Thyroid gland (tissue), 4 donors: ENCODE measurements around the gene UNC119. TPM values are rescaled to one million over a fixed set of nuclear protein-coding genes. Genes with fewer than 3 reads are reported as not detected.

Source experiments
- DNase-seq, 2 donors: peaks; one replicate each; pipeline ENCODE4 v3.0.0-alpha.2; 2019
- H3K27ac ChIP-seq, 3 donors: fragments of 200-600 bp; sonication (generic); 1 replicate in 2 of 3; 2 replicates in 1 of 3; pipeline ENCODE4 v1.5.1; 2016 to 2019; ENCODE audit warnings: mild to moderate bottlenecking in 1 of 3, moderate library complexity in 1 of 3
- H3K27me3 ChIP-seq: fragments of 200-600 bp; sonication (generic); one replicate; pipeline ENCODE4 v1.5.1; 2019
- H3K36me3 ChIP-seq, 2 donors: fragments of 200-600 bp; sonication (generic); one replicate each; pipeline ENCODE4 v1.5.1; 2016 to 2019
- H3K4me1 ChIP-seq, 2 donors: fragments of 200-600 bp; sonication (generic); one replicate each; pipeline ENCODE4 v1.5.1; 2017 to 2019
- H3K4me3 ChIP-seq, 3 donors: fragments of 200-600 bp; sonication (generic); replicated peaks in 1 of 3; 1 replicate in 2 of 3; 2 replicates in 1 of 3; pipeline ENCODE4 v1.5.1; 2016; ENCODE audit warnings: mild to moderate bottlenecking in 1 of 3
- H3K9me3 ChIP-seq: fragments of 200-600 bp; sonication (generic); one replicate; pipeline ENCODE4 v1.5.1; 2017
- CTCF ChIP-seq, 6 experiments: fragments of 200-600 bp in 3 of 6; fragments of 450-650 bp in 3 of 6; sonication (generic) in 3 of 6; IDR thresholded peaks; one replicate each; pipeline ENCODE4 v1.5.1; 2016 to 2019; ENCODE audit warnings: antibody characterized with exemption in 6 of 6, mild to moderate bottlenecking in 2 of 6, inconsistent platforms in 1 of 6, moderate library complexity in 1 of 6
- POLR2A ChIP-seq, 2 donors: fragments of 450-650 bp; IDR thresholded peaks; one replicate each; pipeline ENCODE4 v1.6.1; 2017; ENCODE audit warnings: antibody characterized with exemption in 2 of 2, mild to moderate bottlenecking in 2 of 2, moderate library complexity in 1 of 2
- WGBS, 2 donors: methylation state at CpG; one replicate each; pipeline ENCODE4 v1.1.5; 2017; 5-methylcytosine and 5-hydroxymethylcytosine counted together
- intact Hi-C: fragments of 100-400 bp; cut with DNase I; formaldehyde crosslinking; loops from one replicate; pipeline ENCODE4 v1.15.1; 2023
- total RNA-seq, 4 donors: library from RNA; depleted of rRNA; stranded (reverse); fragments of >200 nt; gene quantifications; one replicate each; pipeline ENCODE4 v1.2.3, GENCODE V29; 2016

Gene UNC119
- total RNA-seq, 4 donors from 2014 or later: 29.8 to 43.9 (median 36.0) TPM

- H3K36me3 ChIP-seq: no peaks in the 10 kb centered on the region
- H3K4me1 ChIP-seq: peaks cover 0 to 3% of the 10 kb centered on the region in 2 donors
- intact Hi-C loops: no loop called here
- H3K27ac ChIP-seq: no peak overlapping the region
- no peaks in the 10 kb centered on the region for H3K27me3 ChIP-seq
- H3K4me3 ChIP-seq: no peak overlapping the region
- no peak for TF ChIP-seq POLR2A (IDR thresholded peaks at IDR 0.05)
- no peak for TF ChIP-seq CTCF (IDR thresholded peaks at IDR 0.05)
- H3K9me3 ChIP-seq: no peaks in the 10 kb centered on the region
- 84 to 93% methylated on average over 2 of the region's 2 CpGs for WGBS, 2 donors
- no peak for DNase-seq
These were observed 7.3 kb downstream of the UNC119 start for GRCh38 chr17:28545141-28545503.

- 90 to 94% methylated on average over 4 of the region's 4 CpGs for WGBS, 2 donors
- TF ChIP-seq POLR2A (IDR thresholded peaks at IDR 0.05) (no peak), CTCF (IDR thresholded peaks at IDR 0.05) (no peak)
- no peak overlapping the region for H3K27ac ChIP-seq
These were observed 7.9 kb downstream of the UNC119 start for GRCh38 chr17:28544402-28545140.

GRCh38 chr17:28541439-28541838, 11.0 kb downstream of the UNC119 start:
- intact Hi-C loops: no loop called here
- Histone ChIP-seq H3K4me3 (no peak overlapping the region), H3K9me3 (no peaks in the 10 kb centered on the region), H3K36me3 (no peaks in the 10 kb centered on the region), H3K27me3 (no peaks in the 10 kb centered on the region), H3K4me1 (no peaks in the 10 kb centered on the region), H3K27ac (no peak overlapping the region)
- no peak for DNase-seq
- WGBS, 2 donors: 92 to 94% methylated on average over 4 of the region's 4 CpGs
- TF ChIP-seq CTCF (IDR thresholded peaks at IDR 0.05) (no peak), POLR2A (IDR thresholded peaks at IDR 0.05) (no peak)

More at GRCh38 chr17:28544402-28545140, 7.9 kb downstream of the UNC119 start:
- H3K9me3 ChIP-seq: no peaks in the 10 kb centered on the region
- H3K36me3 ChIP-seq: no peaks in the 10 kb centered on the region
- intact Hi-C loops: no loop called here
- no peak overlapping the region for H3K4me3 ChIP-seq
- H3K27me3 ChIP-seq: no peaks in the 10 kb centered on the region
- DNase-seq: no peak
- H3K4me1 ChIP-seq: no peaks in the 10 kb centered on the region

GRCh38 chr17:28540231-28540630, 12.2 kb downstream of the UNC119 start:
- Histone ChIP-seq H3K4me1 (no peaks in the 10 kb centered on the region), H3K27ac (no peak overlapping the region), H3K4me3 (no peak overlapping the region), H3K36me3 (no peaks in the 10 kb centered on the region), H3K27me3 (no peaks in the 10 kb centered on the region), H3K9me3 (no peaks in the 10 kb centered on the region)
- 79 to 100% methylated on average over 1 to 4 of the region's 4 CpGs for WGBS, 2 donors
- no peak for DNase-seq
- TF ChIP-seq CTCF (IDR thresholded peaks at IDR 0.05): no peak
- no peak for TF ChIP-seq POLR2A (IDR thresholded peaks at IDR 0.05)
- intact Hi-C loops: no loop called here

GRCh38 chr17:28538296-28538895, 14.0 kb downstream of the UNC119 start:
- no peak for TF ChIP-seq CTCF (IDR thresholded peaks at IDR 0.05)
- no peak for TF ChIP-seq POLR2A (IDR thresholded peaks at IDR 0.05)
- Histone ChIP-seq H3K4me3 (no peak overlapping the region), H3K27ac (no peak overlapping the region), H3K9me3 (no peaks in the 10 kb centered on the region), H3K27me3 (no peaks in the 10 kb centered on the region), H3K4me1 (no peaks in the 10 kb centered on the region), H3K36me3 (no peaks in the 10 kb centered on the region)
- intact Hi-C loops: loop anchor here (2.0 kb wide), 1 partner anchor 44 kb away; no protein-coding TSS in a partner anchor
- WGBS, 2 donors: 91 to 93% methylated on average over 10 to 12 of the region's 14 CpGs
- DNase-seq: no peak
